ENCODE results near the gene CAST.
A peak's percentile ranks its signal among the peaks of the same experiment; 100 is the strongest.

Gene CAST

GRCh38 chr5:96661855-96662724, at the start of gene CAST (continued):
- no peak for TF ChIP-seq TRIM28 (IDR thresholded peaks at IDR 0.05; ENCODE audit: borderline replicate concordance, low read length)
- TF ChIP-seq BCL11A (tag by site-specific recombination; IDR thresholded peaks at IDR 0.05; ENCODE audit: low read depth): peak; percentile 66; the same call in 1 of the 2 replicates
- TF ChIP-seq KLF1 (tag by site-specific recombination; IDR thresholded peaks at IDR 0.05): peak; percentile 42
- no peak for TF ChIP-seq HIC1 (tag by site-specific recombination; IDR thresholded peaks at IDR 0.05)
- TF ChIP-seq ZNF121 (tag by site-specific recombination; IDR thresholded peaks at IDR 0.05): no peak
- TF ChIP-seq KLF7 (tag by site-specific recombination; IDR thresholded peaks at IDR 0.05; ENCODE audit: borderline replicate concordance): peak; percentile 87
- TF ChIP-seq ZNF302 (tag by site-specific recombination; IDR thresholded peaks at IDR 0.05; ENCODE audit: low read depth): no peak
- TF ChIP-seq ZBTB20 (tag by site-specific recombination; IDR thresholded peaks at IDR 0.05): peak; percentile 99
- peak; percentile 93 for TF ChIP-seq SP2 (tag by site-specific recombination; IDR thresholded peaks at IDR 0.05)
- TF ChIP-seq, protein P1, sequence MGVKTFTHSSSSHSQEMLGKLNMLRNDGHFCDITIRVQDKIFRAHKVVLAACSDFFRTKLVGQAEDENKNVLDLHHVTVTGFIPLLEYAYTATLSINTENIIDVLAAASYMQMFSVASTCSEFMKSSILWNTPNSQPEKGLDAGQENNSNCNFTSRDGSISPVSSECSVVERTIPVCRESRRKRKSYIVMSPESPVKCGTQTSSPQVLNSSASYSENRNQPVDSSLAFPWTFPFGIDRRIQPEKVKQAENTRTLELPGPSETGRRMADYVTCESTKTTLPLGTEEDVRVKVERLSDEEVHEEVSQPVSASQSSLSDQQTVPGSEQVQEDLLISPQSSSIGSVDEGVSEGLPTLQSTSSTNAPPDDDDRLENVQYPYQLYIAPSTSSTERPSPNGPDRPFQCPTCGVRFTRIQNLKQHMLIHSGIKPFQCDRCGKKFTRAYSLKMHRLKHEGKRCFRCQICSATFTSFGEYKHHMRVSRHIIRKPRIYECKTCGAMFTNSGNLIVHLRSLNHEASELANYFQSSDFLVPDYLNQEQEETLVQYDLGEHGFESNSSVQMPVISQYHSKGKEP (tag by site-specific recombination; IDR thresholded peaks at IDR 0.05): no peak; the same call in 1 of the 2 replicates
- no peak for TF ChIP-seq ZNF175 (tag by site-specific recombination; IDR thresholded peaks at IDR 0.05)
- no peak for TF ChIP-seq ZNF292 (tag by site-specific recombination; IDR thresholded peaks at IDR 0.05; ENCODE audit: borderline replicate concordance, low read depth)
- TF ChIP-seq SALL2 (tag by site-specific recombination; IDR thresholded peaks at IDR 0.05; ENCODE audit: borderline replicate concordance): no peak
- TF ChIP-seq ZNF2 (tag by site-specific recombination; IDR thresholded peaks at IDR 0.05): peak; percentile 17; the same call in 1 of the 2 replicates
- no peak for TF ChIP-seq ZNF704 (tag by site-specific recombination; IDR thresholded peaks at IDR 0.05)
- TF ChIP-seq ZSCAN16 (tag by site-specific recombination; IDR thresholded peaks at IDR 0.05): no peak
- peak; percentile 90 for TF ChIP-seq ZNF335 (tag by site-specific recombination; conservative IDR thresholded peaks at IDR 0.05)
- no peak for TF ChIP-seq ZNF362 (tag by site-specific recombination; IDR thresholded peaks at IDR 0.05)
- TF ChIP-seq, protein P2, sequence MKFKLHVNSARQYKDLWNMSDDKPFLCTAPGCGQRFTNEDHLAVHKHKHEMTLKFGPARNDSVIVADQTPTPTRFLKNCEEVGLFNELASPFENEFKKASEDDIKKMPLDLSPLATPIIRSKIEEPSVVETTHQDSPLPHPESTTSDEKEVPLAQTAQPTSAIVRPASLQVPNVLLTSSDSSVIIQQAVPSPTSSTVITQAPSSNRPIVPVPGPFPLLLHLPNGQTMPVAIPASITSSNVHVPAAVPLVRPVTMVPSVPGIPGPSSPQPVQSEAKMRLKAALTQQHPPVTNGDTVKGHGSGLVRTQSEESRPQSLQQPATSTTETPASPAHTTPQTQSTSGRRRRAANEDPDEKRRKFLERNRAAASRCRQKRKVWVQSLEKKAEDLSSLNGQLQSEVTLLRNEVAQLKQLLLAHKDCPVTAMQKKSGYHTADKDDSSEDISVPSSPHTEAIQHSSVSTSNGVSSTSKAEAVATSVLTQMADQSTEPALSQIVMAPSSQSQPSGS (tag by site-specific recombination; IDR thresholded peaks at IDR 0.05; ENCODE audit: low read depth): no peak
- TF ChIP-seq REST (tag by site-specific recombination; IDR thresholded peaks at IDR 0.05): no peak
- no peak for TF ChIP-seq TCF7L2 (IDR thresholded peaks at IDR 0.05; ENCODE audit: borderline replicate concordance, low read depth, low read length)
- peak; percentile 58; the same call in 1 of the 2 replicates for TF ChIP-seq IKZF3 (tag by site-specific recombination; IDR thresholded peaks at IDR 0.05)
- TF ChIP-seq ZEB2 (tag by site-specific recombination; IDR thresholded peaks at IDR 0.05): peak; percentile 19
- no peak for TF ChIP-seq ZNF558 (tag by site-specific recombination; IDR thresholded peaks at IDR 0.05)
- TF ChIP-seq ZNF510 (tag by site-specific recombination; IDR thresholded peaks at IDR 0.05; ENCODE audit: insufficient replicate concordance): no peak
- peak; percentile 85 for TF ChIP-seq ZNF366 (tag by site-specific recombination; conservative IDR thresholded peaks at IDR 0.05)

Data from HEK293 (cell line).